H9 (cell line): Measurements from ENCODE around the gene GALNS. TPM values are rescaled to one million over a fixed set of nuclear protein-coding genes. Genes with fewer than 3 reads are reported as not detected.

Source experiments
- DNase-seq: peaks from one replicate; pipeline ENCODE4 v3.0.0-alpha.2; 2017
- H2AFZ ChIP-seq: one replicate; pipeline ENCODE4 v1.6.1; 2013; ENCODE audit warnings: mild to moderate bottlenecking, low read length, control low read depth, moderate library complexity
- H2AK5ac ChIP-seq: 2 replicates; pipeline ENCODE4 v1.6.1; 2013; ENCODE audit warnings: low read length, control low read depth, mixed read lengths; ENCODE audit not compliant: insufficient read length
- H2BK120ac ChIP-seq: one replicate; pipeline ENCODE4 v1.6.1; 2013; ENCODE audit warnings: low read depth, mild to moderate bottlenecking, low read length, control low read depth, inconsistent platforms; ENCODE audit not compliant: poor library complexity, severe bottlenecking
- H2BK12ac ChIP-seq: 2 replicates; pipeline ENCODE4 v1.6.1; 2013; ENCODE audit warnings: low read length, control low read depth, mixed read lengths, low read depth; ENCODE audit not compliant: insufficient read length
- H2BK15ac ChIP-seq: 2 replicates; pipeline ENCODE4 v1.6.1; 2013; ENCODE audit warnings: low read depth, low read length, control low read depth
- H2BK20ac ChIP-seq: one replicate; pipeline ENCODE4 v1.6.1; 2013; ENCODE audit warnings: low read depth, mild to moderate bottlenecking, low read length, control low read depth, inconsistent platforms; ENCODE audit not compliant: poor library complexity, severe bottlenecking
- H2BK5ac ChIP-seq: 2 replicates; pipeline ENCODE4 v1.6.1; 2013; ENCODE audit warnings: low read length, control low read depth, mixed read lengths; ENCODE audit not compliant: insufficient read length
- H3K14ac ChIP-seq: 2 replicates; pipeline ENCODE4 v1.6.1; 2013; ENCODE audit warnings: low read length, control low read depth; ENCODE audit not compliant: insufficient read depth
- H3K18ac ChIP-seq: 2 replicates; pipeline ENCODE4 v1.6.1; 2013; ENCODE audit warnings: low read depth, mild to moderate bottlenecking, mixed read lengths, low read length, control low read depth; ENCODE audit not compliant: insufficient read length
- H3K23ac ChIP-seq: 2 replicates; pipeline ENCODE4 v1.6.1; 2013; ENCODE audit warnings: low read length, control low read depth, mixed read lengths, low read depth; ENCODE audit not compliant: insufficient read length
- H3K23me2 ChIP-seq: 2 replicates; pipeline ENCODE4 v1.6.1; 2013; ENCODE audit warnings: low read depth, mild to moderate bottlenecking, mixed read lengths, low read length, control low read depth; ENCODE audit not compliant: insufficient read length, poor library complexity, severe bottlenecking
- H3K27ac ChIP-seq: 2 replicates; pipeline ENCODE4 v1.5.1; 2013; ENCODE audit warnings: low read length, control low read depth, mixed read lengths, low read depth; ENCODE audit not compliant: insufficient read length
- H3K27me3 ChIP-seq: 2 replicates; pipeline ENCODE4 v1.6.1; 2013; ENCODE audit warnings: low read length, control low read depth, inconsistent platforms; ENCODE audit not compliant: insufficient read depth
- H3K4ac ChIP-seq: 2 replicates; pipeline ENCODE4 v1.6.1; 2013; ENCODE audit warnings: low read depth, mild to moderate bottlenecking, control low read depth, inconsistent platforms, low read length, moderate library complexity
- H3K4me1 ChIP-seq: 2 replicates; pipeline ENCODE4 v1.6.1; 2013; ENCODE audit warnings: low read length, control low read depth, inconsistent platforms; ENCODE audit not compliant: insufficient read depth
- H3K4me2 ChIP-seq: 2 replicates; pipeline ENCODE4 v1.6.1; 2013; ENCODE audit warnings: low read length, control low read depth, mixed read lengths; ENCODE audit not compliant: insufficient read length, insufficient read depth
- H3K56ac ChIP-seq: 2 replicates; pipeline ENCODE4 v1.6.1; 2013; ENCODE audit warnings: low read depth, mild to moderate bottlenecking, mixed read lengths, low read length, control low read depth; ENCODE audit not compliant: insufficient read length
- H3K79me1 ChIP-seq: 2 replicates; pipeline ENCODE4 v1.6.1; 2013; ENCODE audit warnings: low read depth, mild to moderate bottlenecking, moderate library complexity, low read length, control low read depth, inconsistent platforms; ENCODE audit not compliant: insufficient read depth, poor library complexity, severe bottlenecking
- H3K79me2 ChIP-seq: 2 replicates; pipeline ENCODE4 v1.6.1; 2013; ENCODE audit warnings: low read length, control low read depth, inconsistent platforms; ENCODE audit not compliant: insufficient read depth
- H3K9ac ChIP-seq: 2 replicates; pipeline ENCODE4 v1.6.1; 2013; ENCODE audit warnings: low read length, control low read depth, mixed read lengths; ENCODE audit not compliant: insufficient read length; ENCODE audit errors: extremely low read depth
- H3K9me3 ChIP-seq: one replicate; pipeline ENCODE4 v1.6.1; 2013; ENCODE audit warnings: low read depth, low read length, inconsistent platforms; ENCODE audit not compliant: control insufficient read depth
- H3T11ph ChIP-seq: one replicate; pipeline ENCODE4 v1.6.1; 2013; ENCODE audit warnings: mild to moderate bottlenecking, low read length, control low read depth, inconsistent platforms
- H4K20me1 ChIP-seq: one replicate; pipeline ENCODE4 v1.6.1; 2013; ENCODE audit not compliant: control insufficient read depth, insufficient read length, insufficient read depth
- H4K5ac ChIP-seq: 2 replicates; pipeline ENCODE4 v1.6.1; 2013; ENCODE audit warnings: low read depth, mild to moderate bottlenecking, mixed read lengths, low read length, control low read depth; ENCODE audit not compliant: insufficient read length
- H4K8ac ChIP-seq: replicated peaks from 2 replicates; pipeline ENCODE4 v1.6.1; 2013; ENCODE audit warnings: low read length, control low read depth, mixed read lengths, low read depth; ENCODE audit not compliant: insufficient read length
- H4K91ac ChIP-seq: 2 replicates; pipeline ENCODE4 v1.6.1; 2013; ENCODE audit warnings: low read depth, mild to moderate bottlenecking, moderate library complexity, mixed read lengths, low read length, control low read depth; ENCODE audit not compliant: insufficient read length
- H3K27ac Mint-ChIP-seq, 3 experiments: 2 replicates in 2 of 3; 3 replicates in 1 of 3; pipeline ENCODE4 v1.8.0; 2020 to 2021; ENCODE audit warnings: mixed read lengths in 3 of 3, mild to moderate bottlenecking in 1 of 3, moderate library complexity in 1 of 3
- H3K27me3 Mint-ChIP-seq: 2 replicates; pipeline ENCODE4 v1.8.0; 2021; ENCODE audit warnings: low read depth, mild to moderate bottlenecking, moderate library complexity, mixed read lengths
- H3K36me3 Mint-ChIP-seq, 3 experiments: 2 replicates in 2 of 3; 3 replicates in 1 of 3; pipeline ENCODE4 v1.8.0; 2020 to 2021; ENCODE audit warnings: low read depth in 3 of 3, mixed read lengths in 3 of 3; ENCODE audit not compliant: insufficient read depth in 1 of 3
- H3K4me1 Mint-ChIP-seq, 2 experiments: 2 replicates each; pipeline ENCODE4 v1.8.0; 2020; ENCODE audit warnings: mixed read lengths in 2 of 2
- H3K4me3 Mint-ChIP-seq, 2 experiments: 2 replicates in 1 of 2; 3 replicates in 1 of 2; pipeline ENCODE4 v1.8.0; 2020 to 2021; ENCODE audit warnings: mild to moderate bottlenecking in 2 of 2, mixed read lengths in 2 of 2, moderate library complexity in 1 of 2
- H3K9me3 Mint-ChIP-seq, 2 experiments: 2 replicates in 1 of 2; 3 replicates in 1 of 2; pipeline ENCODE4 v1.8.0; 2020; ENCODE audit warnings: mild to moderate bottlenecking in 2 of 2, mixed read lengths in 2 of 2, moderate library complexity in 1 of 2
- CTCF ChIP-seq: fragments of 200-600 bp; sonication (generic); conservative IDR thresholded peaks from 3 replicates; pipeline ENCODE4 v1.8.0; 2021; ENCODE audit warnings: antibody characterized with exemption, mild to moderate bottlenecking
- WGBS: extraction: QIAGEN DNeasy Blood & Tissue Kit; methylation state at CpG from one replicate; pipeline ENCODE4 v1.1.7; 2013; ENCODE audit warnings: missing lambda C conversion rate, low lambda C conversion rate, mixed read lengths; ENCODE audit not compliant: insufficient read length; ENCODE audit errors: extremely low coverage; 5-methylcytosine and 5-hydroxymethylcytosine counted together
- total RNA-seq: library from RNA; stranded (reverse); gene quantifications from 2 replicates; pipeline ENCODE4 v1.2.1, GENCODE V29; 2021

The GALNS gene
- total RNA-seq, 1 experiment from 2014 or later, result 20.3 TPM

- DNase-seq, result no peak
- Mint-ChIP-seq H3K4me3 (no peak overlapping the region), H3K4me1 (no peaks in the 10 kb centered on the region), H3K27me3 (no peaks in the 10 kb centered on the region), H3K27ac (no peak overlapping the region), H3K36me3 (no peaks in the 10 kb centered on the region; a peak in 1 of 7 replicates), H3K9me3 (no peaks in the 10 kb centered on the region)
- no peaks in the 10 kb centered on the region for H4K20me1 ChIP-seq
- no CpG with 5 or more reads among the region's 24 CpGs for WGBS
- H3K23me2 ChIP-seq, result no peaks in the 10 kb centered on the region
- H4K5ac ChIP-seq, result no peak overlapping the region
- H3K27ac ChIP-seq, result no peak overlapping the region
- no peak overlapping the region for H3K18ac ChIP-seq
- no peak overlapping the region for H2BK15ac ChIP-seq
- H3T11ph ChIP-seq, result no peak overlapping the region
- no peak overlapping the region for H2BK20ac ChIP-seq
- no peak overlapping the region for H3K4me2 ChIP-seq
- H3K56ac ChIP-seq, result no peak overlapping the region
- no peak overlapping the region for H3K9ac ChIP-seq
- no peak for TF ChIP-seq CTCF
- no peaks in the 10 kb centered on the region for H3K27me3 ChIP-seq
- no peak overlapping the region for H4K8ac ChIP-seq
- H3K79me2 ChIP-seq, result no peaks in the 10 kb centered on the region
- no peak overlapping the region for H2BK12ac ChIP-seq
- no peak overlapping the region for H3K4ac ChIP-seq
- H4K91ac ChIP-seq, result no peak overlapping the region
- no peak overlapping the region for H2AK5ac ChIP-seq
- H3K4me1 ChIP-seq, result no peaks in the 10 kb centered on the region
- H3K9me3 ChIP-seq, result no peaks in the 10 kb centered on the region
- no peak overlapping the region for H2BK5ac ChIP-seq
- H3K23ac ChIP-seq, result no peak overlapping the region
- H3K14ac ChIP-seq, result no peak overlapping the region; the same call in 1 of the 2 replicates
- H2AFZ ChIP-seq, result no peak overlapping the region
- no peak overlapping the region for H2BK120ac ChIP-seq
- H3K79me1 ChIP-seq, result no peaks in the 10 kb centered on the region
These were observed 28.0 kb downstream of the GALNS start for GRCh38 chr16:88828711-88829110.
